HCT116 (cell line): ENCODE measurements around the gene RASGEF1C. TPM values are rescaled to one million over a fixed set of nuclear protein-coding genes. Genes with fewer than 3 reads are reported as not detected.
A peak's percentile ranks its signal among the peaks of the same experiment; 100 is the strongest.

Experiments used
- ATAC-seq: fragments of 200-7000 bp; cut with Tn5 transposase; 2 replicates; pipeline ENCODE4 v1.9.1; 2020; ENCODE audit warnings: mild to moderate bottlenecking, moderate library complexity
- BruUV-seq: library from RNA; stranded (reverse); fragments of 400-500 nt; replicated peaks from 2 replicates; lab custom pipeline; 2021; lab: Mats Ljungman, UMichigan
- CTCF ChIA-PET: fragments of 300-600 bp; sonication (Branson Sonifier 250); formaldehyde crosslinking; loops from one replicate; lab custom pipeline; 2021; ENCODE audit warnings: antibody characterized with exemption; lab: Charles Lee
- POLR2A ChIA-PET: fragments of 300-600, 350-600 bp; sonication (Branson Sonifier 250); formaldehyde crosslinking; loops from one replicate; lab custom pipeline; 2021; ENCODE audit warnings: antibody characterized with exemption; lab: Charles Lee
- RAD21 ChIA-PET, 2 experiments: fragments of 300-600 bp; sonication (Branson Sonifier 250); formaldehyde crosslinking; loops; one replicate each; lab custom pipeline; 2023; ENCODE audit warnings: low total read pairs in 2 of 2; ENCODE audit not compliant: uncharacterized antibody in 2 of 2, unreplicated experiment in 2 of 2, low non-redundant PET in 1 of 2; lab: Charles Lee
- DNase-seq: peaks from one replicate; pipeline ENCODE4 v3.0.0-alpha.2; 2010; ENCODE audit warnings: low read depth, low spot score
- H2AFZ ChIP-seq: fragments of 200-600 bp; shearing (Covaris generic), sonication (generic); 2 replicates; pipeline ENCODE4 v1.6.1; 2017; ENCODE audit warnings: low read depth, mixed run types, mixed read lengths, antibody characterized with exemption, low read length; ENCODE audit not compliant: poor library complexity, severe bottlenecking
- H3K27ac ChIP-seq: 2 replicates; pipeline ENCODE4 v1.5.1; 2012; ENCODE audit warnings: low read depth, low read length
- H3K27me3 ChIP-seq: fragments of 200-600 bp; sonication (generic); 2 replicates; pipeline ENCODE4 v1.6.1; 2016; ENCODE audit warnings: mixed run types, low read length, mixed read lengths; ENCODE audit not compliant: insufficient read depth
- H3K36me3 ChIP-seq, 2 experiments: fragments of 200-500 bp in 1 of 2; fragments of 200-600 bp in 1 of 2; sonication (Bioruptor generic) in 1 of 2; sonication (generic) in 1 of 2; 2 replicates each; pipeline versions ENCODE4 v1.5.1 to v1.6.1; 2014 to 2016; ENCODE audit warnings: low read length in 2 of 2, inconsistent platforms in 1 of 2, mixed read lengths in 1 of 2, mixed run types in 1 of 2; ENCODE audit not compliant: insufficient read depth in 2 of 2, control insufficient read depth in 1 of 2
- H3K4me1 ChIP-seq, 2 experiments: fragments of 200-600 bp in 1 of 2; sonication (generic) in 1 of 2; 2 replicates each; pipeline versions ENCODE4 v1.5.1 to v1.6.1; 2012 to 2017; ENCODE audit warnings: low read length in 2 of 2, inconsistent platforms in 1 of 2, mild to moderate bottlenecking in 1 of 2, mixed read lengths in 1 of 2, mixed run types in 1 of 2, moderate library complexity in 1 of 2; ENCODE audit not compliant: insufficient read depth in 2 of 2, control insufficient read depth in 1 of 2
- H3K4me2 ChIP-seq: fragments of 200-600 bp; sonication (generic); 2 replicates; pipeline ENCODE4 v1.6.1; 2017; ENCODE audit warnings: mixed run types, low read length, mixed read lengths
- H3K4me3 ChIP-seq, 2 experiments: fragments of 200-600 bp in 1 of 2; sonication (generic) in 1 of 2; replicated peaks in 1 of 2; 2 replicates each; pipeline ENCODE4 v1.5.1; 2011 to 2016; ENCODE audit warnings: low read length in 2 of 2, control low read depth in 1 of 2, low read depth in 1 of 2, mild to moderate bottlenecking in 1 of 2, mixed read lengths in 1 of 2, mixed run types in 1 of 2
- H3K79me2 ChIP-seq: fragments of 200-600 bp; sonication (generic); 2 replicates; pipeline ENCODE4 v1.6.1; 2017; ENCODE audit warnings: mild to moderate bottlenecking, mixed run types, low read length, moderate library complexity, mixed read lengths; ENCODE audit not compliant: insufficient read depth
- H3K9ac ChIP-seq: fragments of 200-600 bp; sonication (generic); 2 replicates; pipeline ENCODE4 v1.6.1; 2016; ENCODE audit warnings: low read length, mixed read lengths
- H3K9me2 ChIP-seq: fragments of 200-600 bp; sonication (generic), shearing (Covaris generic); 2 replicates; pipeline ENCODE4 v1.6.1; 2017; ENCODE audit warnings: mixed run types, mild to moderate bottlenecking, moderate library complexity; ENCODE audit not compliant: insufficient read depth
- H3K9me3 ChIP-seq, 2 experiments: fragments of 200-500 bp in 1 of 2; fragments of 200-600 bp in 1 of 2; sonication (Bioruptor generic) in 1 of 2; sonication (generic) in 1 of 2; 2 replicates each; pipeline ENCODE4 v1.6.1; 2014 to 2017; ENCODE audit warnings: low read length in 2 of 2, mixed read lengths in 2 of 2, inconsistent platforms in 1 of 2, low read depth in 1 of 2, mild to moderate bottlenecking in 1 of 2, mixed run types in 1 of 2, moderate library complexity in 1 of 2; ENCODE audit not compliant: control insufficient read depth in 1 of 2, insufficient read depth in 1 of 2
- H4K20me1 ChIP-seq: fragments of 200-600 bp; sonication (generic), shearing (Covaris generic); 2 replicates; pipeline ENCODE4 v1.6.1; 2017; ENCODE audit warnings: mixed run types, mild to moderate bottlenecking, moderate library complexity; ENCODE audit not compliant: insufficient read depth
- CBX3 ChIP-seq: IDR thresholded peaks from 2 replicates; pipeline ENCODE4 v1.6.1; 2012; ENCODE audit warnings: low read depth
- EZH2phosphoT487 ChIP-seq: fragments of 200-600 bp; IDR thresholded peaks from 2 replicates; pipeline ENCODE4 v1.6.1; 2018; ENCODE audit warnings: antibody characterized with exemption, borderline replicate concordance
- FOSL1 ChIP-seq: IDR thresholded peaks from 2 replicates; pipeline ENCODE4 v1.6.1; 2012; ENCODE audit warnings: low read depth
- RAD21 ChIP-seq: IDR thresholded peaks from 2 replicates; pipeline ENCODE4 v1.6.1; 2012; ENCODE audit warnings: low read depth, mild to moderate bottlenecking
- SIN3A ChIP-seq: IDR thresholded peaks from 2 replicates; pipeline ENCODE4 v1.6.1; 2012; ENCODE audit warnings: low read depth
- SP1 ChIP-seq: IDR thresholded peaks from 2 replicates; pipeline ENCODE4 v1.6.1; 2012; ENCODE audit warnings: low read depth
- TCF7L2 ChIP-seq: IDR thresholded peaks from 2 replicates; pipeline ENCODE4 v1.7.0; 2011; ENCODE audit warnings: borderline replicate concordance, inconsistent platforms; ENCODE audit not compliant: insufficient read depth, insufficient read length; ENCODE audit errors: extremely low read depth
- YY1 ChIP-seq: IDR thresholded peaks from 2 replicates; pipeline ENCODE4 v1.6.1; 2011; ENCODE audit warnings: low read length, low read depth, moderate library complexity, mild to moderate bottlenecking; ENCODE audit not compliant: insufficient replicate concordance; ENCODE audit errors: extremely low read depth
- ZFX ChIP-seq: fragments of 450-650 bp; IDR thresholded peaks from 2 replicates; pipeline ENCODE4 v1.6.1; 2017
- intact Hi-C: fragments of 100-400 bp; cut with micrococcal nuclease; formaldehyde crosslinking; loops from 2 replicates; pipeline ENCODE4 v1.10.0; 2022
- total RNA-seq: library from RNA; stranded (reverse); gene quantifications from one replicate; pipeline ENCODE4 v1.2.1, GENCODE V29; 2021; ENCODE audit not compliant: unreplicated experiment
- TF ChIP-seq, protein P1 (sequence below): IDR thresholded peaks from 2 replicates; pipeline ENCODE4 v1.6.1; 2012; ENCODE audit warnings: low read depth
- TF ChIP-seq, protein P2 (sequence below): IDR thresholded peaks from 2 replicates; pipeline ENCODE4 v1.6.1; 2012

The RASGEF1C gene
- total RNA-seq, 1 experiment from 2014 or later, result 1.2 TPM

DNA sequence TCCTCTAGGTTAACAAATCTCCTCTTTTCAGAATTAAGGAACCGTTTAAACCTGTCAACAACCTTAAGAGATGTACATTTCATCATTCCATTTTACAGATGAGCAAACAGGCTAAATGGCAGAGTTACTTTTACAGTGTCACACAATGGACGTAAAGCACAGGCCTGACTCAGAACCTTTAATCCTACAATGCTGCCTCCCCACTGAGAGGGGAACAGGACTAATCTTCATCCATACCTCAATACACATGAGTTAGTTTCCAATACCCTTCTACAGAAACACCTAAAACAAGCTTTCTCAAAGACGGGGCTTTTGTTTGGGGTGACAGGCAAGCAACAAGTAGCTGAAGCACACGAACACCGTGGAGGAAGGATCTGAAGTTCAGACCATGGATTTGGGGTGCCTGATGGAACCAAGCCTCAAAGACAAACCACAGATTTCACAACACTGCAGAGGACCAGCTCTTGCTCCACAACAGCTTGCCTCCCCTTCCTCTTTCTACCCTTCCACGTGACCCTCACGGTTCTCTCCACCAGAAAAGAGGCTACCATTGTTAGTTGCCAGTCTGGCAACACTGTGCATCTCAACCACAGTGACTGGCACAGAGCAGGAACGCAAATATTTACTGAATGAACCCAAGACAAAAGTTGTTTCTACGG is 139.3 kb downstream of the RASGEF1C start:
- Histone ChIP-seq H3K4me3 (peak overlapping the region in 1 of 2 experiments; percentile 79; a peak in 2 of 4 replicates), H3K27ac (no peak overlapping the region), H3K9me3 (peaks cover 0 to 7% of the 10 kb centered on the region in 2 experiments; a peak in 1 of 4 replicates), H3K27me3 (no peaks in the 10 kb centered on the region), H2AFZ (no peak overlapping the region), H3K36me3 (no peaks in the 10 kb centered on the region), H3K79me2 (peaks cover 45% of the 10 kb centered on the region), H3K4me1 (peaks cover 6 to 25% of the 10 kb centered on the region in 2 experiments; a peak in 3 of 4 replicates), H4K20me1 (no peaks in the 10 kb centered on the region), H3K9me2 (no peaks in the 10 kb centered on the region), H3K9ac (no peak overlapping the region), H3K4me2 (peak overlapping the region; percentile 96)
- POLR2A ChIA-PET, result no interaction called here
- no peak for TF ChIP-seq YY1
- TF ChIP-seq SIN3A, result no peak
- no peak for TF ChIP-seq FOSL1
- TF ChIP-seq EZH2phosphoT487, result no peak
- no peak for TF ChIP-seq ZFX
- TF ChIP-seq, protein P1, sequence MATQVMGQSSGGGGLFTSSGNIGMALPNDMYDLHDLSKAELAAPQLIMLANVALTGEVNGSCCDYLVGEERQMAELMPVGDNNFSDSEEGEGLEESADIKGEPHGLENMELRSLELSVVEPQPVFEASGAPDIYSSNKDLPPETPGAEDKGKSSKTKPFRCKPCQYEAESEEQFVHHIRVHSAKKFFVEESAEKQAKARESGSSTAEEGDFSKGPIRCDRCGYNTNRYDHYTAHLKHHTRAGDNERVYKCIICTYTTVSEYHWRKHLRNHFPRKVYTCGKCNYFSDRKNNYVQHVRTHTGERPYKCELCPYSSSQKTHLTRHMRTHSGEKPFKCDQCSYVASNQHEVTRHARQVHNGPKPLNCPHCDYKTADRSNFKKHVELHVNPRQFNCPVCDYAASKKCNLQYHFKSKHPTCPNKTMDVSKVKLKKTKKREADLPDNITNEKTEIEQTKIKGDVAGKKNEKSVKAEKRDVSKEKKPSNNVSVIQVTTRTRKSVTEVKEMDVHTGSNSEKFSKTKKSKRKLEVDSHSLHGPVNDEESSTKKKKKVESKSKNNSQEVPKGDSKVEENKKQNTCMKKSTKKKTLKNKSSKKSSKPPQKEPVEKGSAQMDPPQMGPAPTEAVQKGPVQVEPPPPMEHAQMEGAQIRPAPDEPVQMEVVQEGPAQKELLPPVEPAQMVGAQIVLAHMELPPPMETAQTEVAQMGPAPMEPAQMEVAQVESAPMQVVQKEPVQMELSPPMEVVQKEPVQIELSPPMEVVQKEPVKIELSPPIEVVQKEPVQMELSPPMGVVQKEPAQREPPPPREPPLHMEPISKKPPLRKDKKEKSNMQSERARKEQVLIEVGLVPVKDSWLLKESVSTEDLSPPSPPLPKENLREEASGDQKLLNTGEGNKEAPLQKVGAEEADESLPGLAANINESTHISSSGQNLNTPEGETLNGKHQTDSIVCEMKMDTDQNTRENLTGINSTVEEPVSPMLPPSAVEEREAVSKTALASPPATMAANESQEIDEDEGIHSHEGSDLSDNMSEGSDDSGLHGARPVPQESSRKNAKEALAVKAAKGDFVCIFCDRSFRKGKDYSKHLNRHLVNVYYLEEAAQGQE, result no peak
- no peak for TF ChIP-seq CBX3
- TF ChIP-seq, protein P2, sequence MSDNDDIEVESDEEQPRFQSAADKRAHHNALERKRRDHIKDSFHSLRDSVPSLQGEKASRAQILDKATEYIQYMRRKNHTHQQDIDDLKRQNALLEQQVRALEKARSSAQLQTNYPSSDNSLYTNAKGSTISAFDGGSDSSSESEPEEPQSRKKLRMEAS, result no peak
- no peak for TF ChIP-seq SP1
- no peak for TF ChIP-seq RAD21
- no peak for TF ChIP-seq TCF7L2
- CTCF ChIA-PET, result no interaction called here
- RAD21 ChIA-PET, result no interaction called here
- intact Hi-C loops, result loop anchor here (5.0 kb wide), 1 partner anchor 212 kb away; the partner anchor contains the start of gene MRNIP
- DNase-seq (no peak), ATAC-seq (no peak)
- BruUV-seq, result no TSS peak
